GM12878 (cell line): ENCODE data around the gene GGCX.

Experiments used
- RAD51 ChIP-seq: fragments of 450-650 bp; IDR thresholded peaks from 2 replicates; pipeline ENCODE4 v1.6.1; 2016; ENCODE audit warnings: moderate library complexity, mild to moderate bottlenecking, inconsistent platforms
- SRF ChIP-seq, 2 experiments: IDR thresholded peaks; 2 replicates each; pipeline ENCODE4 v1.6.1; 2011; ENCODE audit warnings: low read depth in 2 of 2, low read length in 2 of 2, mild to moderate bottlenecking in 1 of 2, moderate library complexity in 1 of 2
- TF ChIP-seq, protein P1 (sequence below): fragments of 450-650 bp; formaldehyde crosslinking; IDR thresholded peaks from 2 replicates; pipeline ENCODE4 v1.5.0; 2022; ENCODE audit warnings: mild to moderate bottlenecking, missing genetic modification characterization

DNA sequence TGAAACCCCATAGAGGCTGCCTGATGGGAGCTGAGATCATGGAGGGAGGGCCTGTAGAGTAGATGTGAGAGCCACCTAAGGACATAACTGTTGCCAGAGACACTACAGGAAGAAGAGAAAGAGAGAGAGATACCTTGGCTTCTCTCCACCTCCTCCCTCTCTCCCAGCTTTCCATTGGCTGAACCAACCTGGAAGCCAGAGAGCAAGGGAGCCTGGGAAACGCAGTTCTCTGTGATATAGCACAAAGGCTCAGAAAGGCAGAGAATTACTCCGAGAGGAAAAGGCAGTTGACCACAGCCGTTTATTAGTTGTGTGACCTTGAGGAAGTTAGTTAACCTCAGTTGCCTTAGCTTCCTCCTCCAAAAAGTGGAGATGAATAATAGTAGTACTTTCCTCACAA is 60.0 kb downstream of the GGCX start:
- TF ChIP-seq, protein P1, sequence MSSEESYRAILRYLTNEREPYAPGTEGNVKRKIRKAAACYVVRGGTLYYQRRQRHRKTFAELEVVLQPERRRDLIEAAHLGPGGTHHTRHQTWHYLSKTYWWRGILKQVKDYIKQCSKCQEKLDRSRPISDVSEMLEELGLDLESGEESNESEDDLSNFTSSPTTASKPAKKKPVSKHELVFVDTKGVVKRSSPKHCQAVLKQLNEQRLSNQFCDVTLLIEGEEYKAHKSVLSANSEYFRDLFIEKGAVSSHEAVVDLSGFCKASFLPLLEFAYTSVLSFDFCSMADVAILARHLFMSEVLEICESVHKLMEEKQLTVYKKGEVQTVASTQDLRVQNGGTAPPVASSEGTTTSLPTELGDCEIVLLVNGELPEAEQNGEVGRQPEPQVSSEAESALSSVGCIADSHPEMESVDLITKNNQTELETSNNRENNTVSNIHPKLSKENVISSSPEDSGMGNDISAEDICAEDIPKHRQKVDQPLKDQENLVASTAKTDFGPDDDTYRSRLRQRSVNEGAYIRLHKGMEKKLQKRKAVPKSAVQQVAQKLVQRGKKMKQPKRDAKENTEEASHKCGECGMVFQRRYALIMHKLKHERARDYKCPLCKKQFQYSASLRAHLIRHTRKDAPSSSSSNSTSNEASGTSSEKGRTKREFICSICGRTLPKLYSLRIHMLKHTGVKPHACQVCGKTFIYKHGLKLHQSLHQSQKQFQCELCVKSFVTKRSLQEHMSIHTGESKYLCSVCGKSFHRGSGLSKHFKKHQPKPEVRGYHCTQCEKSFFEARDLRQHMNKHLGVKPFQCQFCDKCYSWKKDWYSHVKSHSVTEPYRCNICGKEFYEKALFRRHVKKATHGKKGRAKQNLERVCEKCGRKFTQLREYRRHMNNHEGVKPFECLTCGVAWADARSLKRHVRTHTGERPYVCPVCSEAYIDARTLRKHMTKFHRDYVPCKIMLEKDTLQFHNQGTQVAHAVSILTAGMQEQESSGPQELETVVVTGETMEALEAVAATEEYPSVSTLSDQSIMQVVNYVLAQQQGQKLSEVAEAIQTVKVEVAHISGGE, result no peak
- no peak for TF ChIP-seq SRF (IDR thresholded peaks at IDR 0.05; ENCODE audit: low read depth in 2 of 2, low read length in 2 of 2)
- TF ChIP-seq RAD51, result no peak
